Esophagus muscularis mucosa (tissue), 4 donors: ENCODE results near the gene C16orf54.
"Not testable (repeated sequence)": the region's sequence is repeated elsewhere in the genome, so short reads cannot be mapped to it uniquely, and the experiment has no call there.

Experiments used
- EP300 ChIP-seq: sonication (generic); formaldehyde crosslinking; IDR thresholded peaks from one replicate; pipeline ENCODE4 v1.6.1; 2017; ENCODE audit warnings: antibody characterized with exemption
- POLR2A ChIP-seq: fragments of 450-650 bp; IDR thresholded peaks from one replicate; pipeline ENCODE4 v1.6.1; 2017; ENCODE audit warnings: antibody characterized with exemption, moderate library complexity, mild to moderate bottlenecking, low read depth
- TF ChIP-seq, protein P1 (sequence below), 3 experiments: fragments of 200-600 bp in 2 of 3; fragments of 450-650 bp in 1 of 3; sonication (generic) in 2 of 3; IDR thresholded peaks; one replicate each; pipeline ENCODE4 v1.5.1; 2017 to 2019; ENCODE audit warnings: antibody characterized with exemption in 3 of 3, mild to moderate bottlenecking in 2 of 3, moderate library complexity in 1 of 3

GRCh38 chr16:29793153-29793552 lies 47.4 kb upstream of the C16orf54 start:
- TF ChIP-seq, protein P1, sequence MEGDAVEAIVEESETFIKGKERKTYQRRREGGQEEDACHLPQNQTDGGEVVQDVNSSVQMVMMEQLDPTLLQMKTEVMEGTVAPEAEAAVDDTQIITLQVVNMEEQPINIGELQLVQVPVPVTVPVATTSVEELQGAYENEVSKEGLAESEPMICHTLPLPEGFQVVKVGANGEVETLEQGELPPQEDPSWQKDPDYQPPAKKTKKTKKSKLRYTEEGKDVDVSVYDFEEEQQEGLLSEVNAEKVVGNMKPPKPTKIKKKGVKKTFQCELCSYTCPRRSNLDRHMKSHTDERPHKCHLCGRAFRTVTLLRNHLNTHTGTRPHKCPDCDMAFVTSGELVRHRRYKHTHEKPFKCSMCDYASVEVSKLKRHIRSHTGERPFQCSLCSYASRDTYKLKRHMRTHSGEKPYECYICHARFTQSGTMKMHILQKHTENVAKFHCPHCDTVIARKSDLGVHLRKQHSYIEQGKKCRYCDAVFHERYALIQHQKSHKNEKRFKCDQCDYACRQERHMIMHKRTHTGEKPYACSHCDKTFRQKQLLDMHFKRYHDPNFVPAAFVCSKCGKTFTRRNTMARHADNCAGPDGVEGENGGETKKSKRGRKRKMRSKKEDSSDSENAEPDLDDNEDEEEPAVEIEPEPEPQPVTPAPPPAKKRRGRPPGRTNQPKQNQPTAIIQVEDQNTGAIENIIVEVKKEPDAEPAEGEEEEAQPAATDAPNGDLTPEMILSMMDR (IDR thresholded peaks at IDR 0.05), result not testable (repeated sequence)
- not testable (repeated sequence) for TF ChIP-seq EP300, POLR2A
